AG10803 (cell line): ENCODE measurements around the gene FOLR2.

ENCODE experiments used
- DNase-seq: peaks from one replicate; pipeline ENCODE4 v3.0.0; 2010; ENCODE audit warnings: low read depth
- H3K4me3 ChIP-seq: 2 replicates; pipeline ENCODE4 v1.5.1; 2011; ENCODE audit warnings: mild to moderate bottlenecking, low read length, control low read depth
- CTCF ChIP-seq: conservative IDR thresholded peaks from 2 replicates; pipeline ENCODE4 v1.5.1; 2011; ENCODE audit warnings: mild to moderate bottlenecking, low read length, control low read depth, inconsistent platforms

Gene FOLR2

GRCh38 chr11:72217841-72218240 lies 1.2 kb downstream of the FOLR2 start:
- TF ChIP-seq CTCF, result no peak
- no peak for DNase-seq

GRCh38 chr11:72218251-72218745 lies 1.7 kb downstream of the FOLR2 start:
- H3K4me3 ChIP-seq, result no peak overlapping the region
- TF ChIP-seq CTCF, result no peak
- no peak for DNase-seq

More at GRCh38 chr11:72217841-72218240, 1.2 kb downstream of the FOLR2 start:
- no peak overlapping the region for H3K4me3 ChIP-seq

DNA sequence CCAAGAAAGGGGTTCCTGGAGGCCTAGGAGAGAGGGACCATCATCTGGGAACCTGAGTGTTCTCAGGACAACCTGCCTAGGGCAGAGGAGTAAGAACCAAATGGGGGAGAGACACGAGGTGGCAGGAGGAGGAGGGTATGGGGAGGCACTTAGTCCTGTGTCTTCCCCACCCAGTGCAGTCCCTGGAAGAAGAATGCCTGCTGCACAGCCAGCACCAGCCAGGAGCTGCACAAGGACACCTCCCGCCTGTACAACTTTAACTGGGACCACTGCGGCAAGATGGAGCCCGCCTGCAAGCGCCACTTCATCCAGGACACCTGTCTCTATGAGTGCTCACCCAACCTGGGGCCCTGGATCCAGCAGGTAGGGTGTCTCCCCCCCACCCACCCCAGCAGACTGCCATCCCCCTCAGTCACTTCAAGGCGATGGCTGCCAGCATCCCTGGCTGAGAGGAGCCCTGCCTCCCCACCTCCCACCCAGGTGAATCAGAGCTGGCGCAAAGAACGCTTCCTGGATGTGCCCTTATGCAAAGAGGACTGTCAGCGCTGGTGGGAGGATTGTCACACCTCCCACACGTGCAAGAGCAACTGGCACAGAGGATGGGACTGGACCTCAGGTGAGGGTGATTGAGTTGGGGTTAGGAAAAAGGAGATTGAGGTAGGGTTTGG lies 4.2 kb downstream of the FOLR2 start:
- no peak for TF ChIP-seq CTCF

GRCh38 chr11:72221386-72222075 lies 4.9 kb downstream of the FOLR2 start:
- TF ChIP-seq CTCF, result no peak
- DNase-seq, result no peak
- no peak overlapping the region for H3K4me3 ChIP-seq

More for the DNA sequence above, 4.2 kb downstream of the FOLR2 start:
- H3K4me3 ChIP-seq, result no peak overlapping the region
- DNase-seq, result no peak

GRCh38 chr11:72222106-72222891 lies 5.7 kb downstream of the FOLR2 start:
- peak overlapping the region; percentile 95 for H3K4me3 ChIP-seq
- DNase-seq, result no peak

More at GRCh38 chr11:72222106-72222891, 5.7 kb downstream of the FOLR2 start:
- no peak for TF ChIP-seq CTCF
